CD4-positive, alpha-beta T cell (primary cell): ENCODE data around the gene RNPS1. TPM values are rescaled to one million over a fixed set of nuclear protein-coding genes. Genes with fewer than 3 reads are reported as not detected.

Source experiments
- ATAC-seq: fragments of 200-7000 bp; cut with Tn5 transposase; one replicate; pipeline ENCODE4 v1.10.0; 2022; ENCODE audit warnings: mild to moderate bottlenecking; ENCODE audit not compliant: poor library complexity
- CTCF ChIA-PET: fragments of 350-600 bp; sonication (Branson Sonifier 250); formaldehyde crosslinking; loops from one replicate; lab custom pipeline; 2021; ENCODE audit warnings: antibody characterized with exemption, inconsistent platforms; lab: Charles Lee
- POLR2A ChIA-PET: fragments of 350-600 bp; sonication (Branson Sonifier 250); formaldehyde crosslinking; loops from one replicate; lab custom pipeline; 2021; ENCODE audit warnings: antibody characterized with exemption, inconsistent platforms; lab: Charles Lee
- DNase-seq, 14 experiments: peaks; one replicate each; pipeline ENCODE4 v3.0.0-alpha.2; 2013 to 2020; ENCODE audit warnings: mixed read lengths in 2 of 14
- H3K27ac ChIP-seq, 2 donors: one replicate each; pipeline versions ENCODE4 v1.5.1 to v1.7.0; 2013; ENCODE audit warnings: low read length in 2 of 2, low read depth in 1 of 2, mild to moderate bottlenecking in 1 of 2
- H3K27me3 ChIP-seq, 2 experiments: 1 replicate in 1 of 2; 2 replicates in 1 of 2; pipeline versions ENCODE4 v1.6.1 to v1.7.0; 2013; ENCODE audit warnings: low read length in 2 of 2, control low read depth in 1 of 2, mild to moderate bottlenecking in 1 of 2, moderate library complexity in 1 of 2; ENCODE audit not compliant: insufficient read depth in 2 of 2, control insufficient read depth in 1 of 2
- H3K36me3 ChIP-seq: one replicate; pipeline ENCODE4 v1.6.1; 2013; ENCODE audit warnings: low read length, control low read depth; ENCODE audit not compliant: insufficient read depth
- H3K4me1 ChIP-seq: one replicate; pipeline ENCODE4 v1.6.1; 2013; ENCODE audit warnings: low read length, control low read depth; ENCODE audit not compliant: insufficient read depth
- H3K4me3 ChIP-seq: one replicate; pipeline ENCODE4 v1.5.1; 2013; ENCODE audit warnings: mild to moderate bottlenecking, low read length, moderate library complexity
- H3K9me3 ChIP-seq, 2 experiments: 1 replicate in 1 of 2; 2 replicates in 1 of 2; pipeline versions ENCODE4 v1.6.1 to v1.7.0; 2013; ENCODE audit warnings: low read length in 2 of 2, mild to moderate bottlenecking in 2 of 2, control low read depth in 1 of 2, moderate library complexity in 1 of 2; ENCODE audit not compliant: control insufficient read depth in 1 of 2, insufficient read depth in 1 of 2
- H3K27ac Mint-ChIP-seq: one replicate; pipeline ENCODE4 v1.8.0; 2020; ENCODE audit warnings: mixed read lengths
- H3K27me3 Mint-ChIP-seq: one replicate; pipeline ENCODE4 v1.8.0; 2021; ENCODE audit warnings: mixed read lengths
- H3K36me3 Mint-ChIP-seq: one replicate; pipeline ENCODE4 v1.8.0; 2021; ENCODE audit warnings: low read depth, mixed read lengths
- H3K4me1 Mint-ChIP-seq: one replicate; pipeline ENCODE4 v1.8.0; 2021; ENCODE audit warnings: low read depth, mixed read lengths
- H3K4me3 Mint-ChIP-seq: one replicate; pipeline ENCODE4 v1.8.0; 2020; ENCODE audit warnings: mild to moderate bottlenecking, mixed read lengths
- H3K9me3 Mint-ChIP-seq: one replicate; pipeline ENCODE4 v1.8.0; 2020; ENCODE audit warnings: mixed read lengths
- CTCF ChIP-seq: fragments of 200-600 bp; IDR thresholded peaks from one replicate; pipeline ENCODE4 v1.8.0; 2022; ENCODE audit warnings: antibody characterized with exemption, mild to moderate bottlenecking
- intact Hi-C, 2 experiments: fragments of 100-400 bp; cut with DNase I in 1 of 2; cut with micrococcal nuclease in 1 of 2; formaldehyde crosslinking; loops; one replicate each; pipeline versions ENCODE4 v1.15.1 to v1.9.0; 2023 to 2025; cut with DNase I, micrococcal nuclease
- total RNA-seq, 174 experiments: library from RNA in 2 of 174; stranded (reverse) in 2 of 174; gene quantifications; one replicate each; pipeline ENCODE4 v1.2.3 and lab custom pipeline; 2021 to 2026

Gene RNPS1
- total RNA-seq, 2 experiments from 2014 or later = 211 to 214 TPM

- Histone ChIP-seq H3K27me3 (no peaks in the 10 kb centered on the region), H3K36me3 (peaks cover 70% of the 10 kb centered on the region), H3K4me3 (no peak overlapping the region), H3K27ac (no peak overlapping the region), H3K9me3 (no peaks in the 10 kb centered on the region), H3K4me1 (peaks cover 5% of the 10 kb centered on the region)
- ATAC-seq (no peak), DNase-seq (no peak)
- Mint-ChIP-seq H3K27ac (no peak overlapping the region), H3K27me3 (peaks cover 2% of the 10 kb centered on the region), H3K4me3 (no peak overlapping the region), H3K4me1 (peaks cover 4% of the 10 kb centered on the region), H3K9me3 (no peaks in the 10 kb centered on the region), H3K36me3 (peaks cover 28% of the 10 kb centered on the region)
- POLR2A ChIA-PET = interaction anchor here (1.5 kb wide), 1 partner anchor 16 kb away, joined by 4 read pairs; the partner anchor contains the start of gene PGP
- intact Hi-C loops = no loop called here
- no peak for TF ChIP-seq CTCF
- CTCF ChIA-PET = no interaction called here
Measured at GRCh38 chr16:2230376-2230775, 37.5 kb downstream of the RNPS1 start.

- no peaks in the 10 kb centered on the region for H3K9me3 Mint-ChIP-seq
- Histone ChIP-seq H3K27ac (no peak overlapping the region), H3K9me3 (no peaks in the 10 kb centered on the region), H3K4me1 (peaks cover 11% of the 10 kb centered on the region), H3K27me3 (no peaks in the 10 kb centered on the region), H3K4me3 (no peak overlapping the region), H3K36me3 (peaks cover 67% of the 10 kb centered on the region)
- no peak for TF ChIP-seq CTCF
- no peak for ATAC-seq
- intact Hi-C loops = no loop called here
- ChIA-PET POLR2A (interaction anchor here (1.5 kb wide), 1 partner anchor 15 kb away, joined by 4 read pairs; the partner anchor contains the start of gene PGP), CTCF (no interaction called here)
- no peak overlapping the region for H3K27ac Mint-ChIP-seq
- peaks cover 23% of the 10 kb centered on the region for H3K36me3 Mint-ChIP-seq
- peaks cover 4% of the 10 kb centered on the region for H3K4me1 Mint-ChIP-seq
- H3K27me3 Mint-ChIP-seq = no peaks in the 10 kb centered on the region
- H3K4me3 Mint-ChIP-seq = no peak overlapping the region
- no peak for DNase-seq
Measured at GRCh38 chr16:2229632-2230250, 38.2 kb downstream of the RNPS1 start.

DNA sequence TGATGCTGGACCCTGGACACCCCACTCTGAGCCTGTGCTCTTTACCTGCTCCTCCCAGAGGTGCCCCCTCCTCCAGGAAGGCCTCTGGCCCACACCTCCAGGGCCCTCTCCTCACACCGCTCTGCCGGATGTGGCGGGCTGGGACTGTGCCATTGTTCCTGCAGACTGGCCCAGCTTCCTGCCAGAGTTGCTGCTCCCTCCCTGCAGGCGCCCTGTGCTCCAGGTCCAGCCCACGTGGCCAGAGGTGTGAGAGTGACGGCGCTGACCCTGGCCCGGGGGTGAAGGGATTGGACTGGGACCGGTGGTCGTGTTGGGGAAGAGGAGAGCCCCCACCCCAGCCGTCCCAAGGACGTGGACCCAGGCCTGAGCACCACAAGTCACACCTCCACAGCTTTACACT, 38.8 kb downstream of the RNPS1 start:
- H3K27ac Mint-ChIP-seq = no peak overlapping the region
- peaks cover 22% of the 10 kb centered on the region for H3K36me3 Mint-ChIP-seq
- H3K4me1 Mint-ChIP-seq = peaks cover 8% of the 10 kb centered on the region
- H3K4me3 ChIP-seq = no peak overlapping the region
- no peak overlapping the region for H3K27ac ChIP-seq
- ChIA-PET CTCF (no interaction called here), POLR2A (interaction anchor here (1.5 kb wide), 1 partner anchor 14 kb away, joined by 4 read pairs; the partner anchor contains the start of gene PGP)
- DNase-seq (no peak), ATAC-seq (no peak)
- no peaks in the 10 kb centered on the region for H3K27me3 ChIP-seq
- peaks cover 60% of the 10 kb centered on the region for H3K36me3 ChIP-seq
- no peaks in the 10 kb centered on the region for H3K9me3 Mint-ChIP-seq
- H3K9me3 ChIP-seq = no peaks in the 10 kb centered on the region
- intact Hi-C loops = no loop called here
- no peaks in the 10 kb centered on the region for H3K27me3 Mint-ChIP-seq
- no peak for TF ChIP-seq CTCF
- no peak overlapping the region for H3K4me3 Mint-ChIP-seq
- peaks cover 17% of the 10 kb centered on the region for H3K4me1 ChIP-seq
